Colonic mucosa (tissue), 4 donors: ENCODE measurements around the gene BPIFB2. TPM values are rescaled to one million over a fixed set of nuclear protein-coding genes. Genes with fewer than 3 reads are reported as not detected.
"Not testable (repeated sequence)": the region's sequence is repeated elsewhere in the genome, so short reads cannot be mapped to it uniquely, and the experiment has no call there.

Experiments used
- DNase-seq: peaks from one replicate; pipeline ENCODE4 v3.0.0-alpha.2; 2020
- H3K27ac ChIP-seq: fragments of 200-600 bp; one replicate; pipeline ENCODE4 v1.8.0; 2021
- H3K27me3 ChIP-seq: fragments of 200-600 bp; one replicate; pipeline ENCODE4 v1.8.0; 2021
- H3K36me3 ChIP-seq: fragments of 200-600 bp; one replicate; pipeline ENCODE4 v1.8.0; 2021
- H3K4me1 ChIP-seq: fragments of 200-600 bp; one replicate; pipeline ENCODE4 v1.8.0; 2021; ENCODE audit warnings: mild to moderate bottlenecking
- H3K4me3 ChIP-seq: fragments of 200-600 bp; one replicate; pipeline ENCODE4 v1.8.0; 2021
- H3K9ac ChIP-seq, 2 donors: one replicate each; pipeline ENCODE4 v1.7.0; 2013; ENCODE audit warnings: control low read depth in 2 of 2, low read depth in 2 of 2, low read length in 2 of 2
- H3K9me3 ChIP-seq: fragments of 200-600 bp; one replicate; pipeline ENCODE4 v1.8.0; 2021
- intact Hi-C: fragments of 100-400 bp; cut with DNase I; formaldehyde crosslinking; loops from one replicate; pipeline ENCODE4 v1.14.1; 2022
- total RNA-seq, 2 donors: library from RNA; stranded (reverse); fragmentation: NEBNext Ultra II Directional in 1 of 2; extraction: Animal tissue kit (Norgen Biotek cat#: 25700) in 1 of 2; gene quantifications; one replicate each; pipeline ENCODE4 v1.2.1, GENCODE V29; 2021
- TF ChIP-seq, protein P1 (sequence below): fragments of 200-600 bp; IDR thresholded peaks from one replicate; pipeline ENCODE4 v1.8.0; 2022; ENCODE audit warnings: antibody characterized with exemption, mild to moderate bottlenecking
- donor health status: healthy.
- donor health status: DM: no; HTN: no; CAD: no.
- donor health status: DM: no; HTN: no; CAD: no.

The BPIFB2 gene
- total RNA-seq, 2 donors from 2014 or later: 0.35 TPM; not detected in 1

DNA sequence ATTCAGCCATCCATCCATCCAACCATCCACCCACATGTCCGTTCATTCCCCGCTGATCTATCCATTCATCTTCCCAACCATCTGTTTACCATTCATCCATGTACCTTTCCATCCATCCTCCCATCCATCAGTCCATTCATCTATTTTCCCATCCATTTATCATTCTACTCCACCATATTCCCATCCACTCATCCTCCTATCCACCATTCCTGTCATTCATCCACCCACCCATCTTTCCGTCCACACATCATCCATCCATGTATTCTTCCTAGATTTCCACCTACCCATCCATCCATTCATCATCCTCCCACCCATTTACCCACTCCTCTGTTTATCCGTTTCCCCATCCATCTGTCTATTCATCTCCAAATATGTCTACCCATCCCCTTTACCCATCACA lies 30.7 kb downstream of the BPIFB2 start:
- H3K4me3 ChIP-seq: no peak overlapping the region
- no peaks in the 10 kb centered on the region for H3K27me3 ChIP-seq
- H3K27ac ChIP-seq: no peak overlapping the region
- DNase-seq: no peak
- TF ChIP-seq, protein P1, sequence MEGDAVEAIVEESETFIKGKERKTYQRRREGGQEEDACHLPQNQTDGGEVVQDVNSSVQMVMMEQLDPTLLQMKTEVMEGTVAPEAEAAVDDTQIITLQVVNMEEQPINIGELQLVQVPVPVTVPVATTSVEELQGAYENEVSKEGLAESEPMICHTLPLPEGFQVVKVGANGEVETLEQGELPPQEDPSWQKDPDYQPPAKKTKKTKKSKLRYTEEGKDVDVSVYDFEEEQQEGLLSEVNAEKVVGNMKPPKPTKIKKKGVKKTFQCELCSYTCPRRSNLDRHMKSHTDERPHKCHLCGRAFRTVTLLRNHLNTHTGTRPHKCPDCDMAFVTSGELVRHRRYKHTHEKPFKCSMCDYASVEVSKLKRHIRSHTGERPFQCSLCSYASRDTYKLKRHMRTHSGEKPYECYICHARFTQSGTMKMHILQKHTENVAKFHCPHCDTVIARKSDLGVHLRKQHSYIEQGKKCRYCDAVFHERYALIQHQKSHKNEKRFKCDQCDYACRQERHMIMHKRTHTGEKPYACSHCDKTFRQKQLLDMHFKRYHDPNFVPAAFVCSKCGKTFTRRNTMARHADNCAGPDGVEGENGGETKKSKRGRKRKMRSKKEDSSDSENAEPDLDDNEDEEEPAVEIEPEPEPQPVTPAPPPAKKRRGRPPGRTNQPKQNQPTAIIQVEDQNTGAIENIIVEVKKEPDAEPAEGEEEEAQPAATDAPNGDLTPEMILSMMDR: no peak
- H3K36me3 ChIP-seq: no peaks in the 10 kb centered on the region
- intact Hi-C loops: no loop called here
- H3K9me3 ChIP-seq: no peaks in the 10 kb centered on the region
- H3K4me1 ChIP-seq: no peaks in the 10 kb centered on the region
- no peak overlapping the region for H3K9ac ChIP-seq

DNA sequence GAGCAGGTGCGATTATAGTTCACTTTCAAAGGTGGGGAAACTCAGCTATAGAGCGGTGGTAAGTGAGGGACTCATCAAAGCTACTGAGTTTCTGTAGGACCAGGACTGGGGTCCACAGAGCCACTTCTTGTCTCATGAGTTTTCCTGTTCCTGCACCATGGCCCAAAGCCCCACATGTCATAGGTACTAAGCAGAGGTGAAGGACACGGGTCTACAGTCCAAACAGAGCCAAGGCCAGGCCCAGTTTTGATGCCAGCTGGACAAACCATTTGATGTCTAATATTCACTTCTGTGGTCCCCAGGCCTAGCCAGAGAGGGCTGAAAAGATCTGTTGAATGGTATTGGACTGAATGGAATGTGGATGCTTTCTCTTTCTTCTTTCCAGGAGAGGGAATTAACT lies 34.9 kb downstream of the BPIFB2 start:
- DNase-seq: no peak
- no peak overlapping the region for H3K9ac ChIP-seq
- intact Hi-C loops: no loop called here
- TF ChIP-seq, protein P1: no peak
- H3K36me3 ChIP-seq: no peaks in the 10 kb centered on the region
- no peaks in the 10 kb centered on the region for H3K4me1 ChIP-seq
- H3K4me3 ChIP-seq: no peak overlapping the region
- H3K27me3 ChIP-seq: no peaks in the 10 kb centered on the region
- no peaks in the 10 kb centered on the region for H3K9me3 ChIP-seq
- H3K27ac ChIP-seq: no peak overlapping the region

DNA sequence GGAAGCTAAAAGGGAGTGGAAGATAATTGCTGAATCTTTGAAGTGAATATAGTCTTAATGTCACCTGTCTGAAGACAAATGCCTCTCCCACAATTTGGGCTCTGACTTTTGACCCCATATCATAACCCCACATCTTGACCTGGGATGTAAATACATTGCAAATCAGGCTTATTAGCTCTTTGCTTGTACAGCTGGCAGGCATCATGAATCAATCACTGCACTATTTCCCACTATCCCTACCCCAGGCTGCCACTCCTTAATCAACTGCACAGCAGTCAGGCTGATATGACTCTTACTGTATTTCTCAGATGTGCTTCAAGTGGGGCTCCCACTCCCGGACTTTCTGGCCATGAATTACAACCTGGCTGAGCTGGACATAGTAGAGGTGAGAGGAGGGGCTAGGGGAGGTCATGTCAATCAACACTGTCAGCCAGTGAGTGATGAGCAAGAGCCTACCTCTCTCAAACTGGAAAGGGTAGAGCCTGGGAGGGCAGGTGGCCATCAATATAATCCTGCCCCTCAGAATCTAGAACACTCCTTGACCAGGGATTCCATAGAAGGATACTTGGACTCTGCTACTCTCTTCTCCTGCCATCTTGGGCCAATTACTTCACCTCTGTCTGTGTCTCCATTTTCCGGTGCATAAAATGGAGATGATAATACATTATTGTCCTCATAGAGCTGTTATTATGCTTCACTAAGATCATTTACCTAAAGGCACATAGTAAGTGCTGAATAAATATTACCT lies 35.7 kb downstream of the BPIFB2 start:
- Histone ChIP-seq H3K27me3 (no peaks in the 10 kb centered on the region), H3K9ac (no peak overlapping the region), H3K4me3 (no peak overlapping the region), H3K4me1 (no peaks in the 10 kb centered on the region), H3K36me3 (no peaks in the 10 kb centered on the region), H3K27ac (no peak overlapping the region), H3K9me3 (no peaks in the 10 kb centered on the region)
- DNase-seq: no peak
- TF ChIP-seq, protein P1: no peak
- intact Hi-C loops: no loop called here

DNA sequence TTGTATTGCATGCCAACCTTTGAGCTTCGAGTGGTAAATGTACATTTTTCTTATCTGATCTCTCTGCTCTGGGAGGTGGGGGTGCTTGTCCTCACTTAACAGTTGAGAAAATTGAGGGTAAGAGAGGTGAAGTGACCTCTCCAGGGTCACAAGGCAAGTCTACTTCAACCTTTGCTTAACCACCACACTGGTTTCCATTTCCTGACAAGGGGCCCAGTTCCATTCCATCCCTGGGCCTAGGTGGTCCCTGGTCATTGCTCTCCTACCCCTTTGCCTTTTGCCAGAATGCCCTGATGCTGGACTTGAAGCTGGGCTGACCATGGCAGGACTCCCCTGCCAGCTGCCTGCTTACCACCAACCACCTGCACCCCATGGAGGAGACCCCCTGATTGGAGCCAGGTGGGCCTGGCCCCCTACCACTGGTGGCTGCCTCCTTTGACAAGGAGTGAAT lies 36.3 kb downstream of the BPIFB2 start:
- H3K4me1 ChIP-seq: no peaks in the 10 kb centered on the region

DNA sequence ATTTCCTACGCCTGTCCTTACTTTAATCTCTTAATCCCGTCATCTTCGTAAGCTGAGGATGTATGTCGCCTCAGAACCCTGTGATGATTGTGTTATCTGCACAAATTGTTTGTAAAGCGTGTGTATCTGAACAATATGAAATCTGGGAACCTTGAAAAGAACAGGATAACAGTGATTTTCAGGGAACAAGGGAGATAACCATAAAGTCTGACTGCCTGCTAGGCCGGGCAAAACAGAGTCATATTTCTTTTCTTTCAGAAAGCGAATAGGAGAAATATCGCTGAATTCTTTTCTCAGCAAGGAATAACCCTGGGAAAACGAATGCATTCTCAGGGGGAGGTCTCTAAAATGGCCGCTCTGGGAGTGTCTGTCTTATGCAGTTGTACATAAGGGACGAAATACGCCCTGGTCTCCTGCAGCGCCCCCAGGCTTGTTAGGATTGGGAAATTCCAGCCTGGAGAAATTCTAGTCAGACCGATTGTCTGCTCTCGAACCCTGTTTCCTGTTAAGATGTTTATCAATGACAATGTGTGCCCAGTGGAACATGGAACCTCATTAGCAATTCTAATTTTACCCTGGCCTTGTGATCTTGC lies 37.7 kb downstream of the BPIFB2 start:
- H3K27ac ChIP-seq, intact Hi-C loops, DNase-seq, H3K36me3 ChIP-seq, H3K4me1 ChIP-seq, H3K27me3 ChIP-seq, H3K9me3 ChIP-seq, H3K4me3 ChIP-seq, H3K9ac ChIP-seq: not testable (repeated sequence)

More for the DNA sequence above, 36.3 kb downstream of the BPIFB2 start:
- Histone ChIP-seq H3K36me3 (no peaks in the 10 kb centered on the region), H3K27ac (no peak overlapping the region), H3K9me3 (no peaks in the 10 kb centered on the region), H3K4me3 (no peak overlapping the region), H3K9ac (no peak overlapping the region), H3K27me3 (no peaks in the 10 kb centered on the region)
- DNase-seq: no peak
- intact Hi-C loops: no loop called here
- TF ChIP-seq, protein P1: no peak

DNA sequence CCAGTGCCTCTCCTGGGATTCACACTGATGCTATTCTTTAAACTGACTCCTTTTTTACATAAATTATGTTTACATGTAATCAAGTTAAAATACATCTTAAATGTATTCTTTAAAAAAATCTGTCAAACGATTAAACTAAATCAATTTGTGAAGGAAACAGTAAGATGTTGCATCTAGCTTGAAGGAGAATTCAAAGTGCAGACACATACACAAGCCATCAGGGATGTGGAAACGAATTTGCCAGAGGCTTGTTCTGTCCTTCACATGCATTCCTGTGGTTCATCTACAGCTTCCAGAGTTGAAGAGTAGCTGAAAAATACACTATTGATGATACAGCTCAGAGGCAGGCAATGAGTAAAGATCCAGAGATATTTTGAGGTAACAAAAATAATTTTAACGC lies 38.9 kb downstream of the BPIFB2 start:
- no peak overlapping the region for H3K9ac ChIP-seq
- H3K27me3 ChIP-seq: no peaks in the 10 kb centered on the region
- no peak overlapping the region for H3K4me3 ChIP-seq
- no peaks in the 10 kb centered on the region for H3K4me1 ChIP-seq
- no peaks in the 10 kb centered on the region for H3K36me3 ChIP-seq
- intact Hi-C loops: no loop called here
- DNase-seq: no peak
- no peak overlapping the region for H3K27ac ChIP-seq
- TF ChIP-seq, protein P1: no peak
- no peaks in the 10 kb centered on the region for H3K9me3 ChIP-seq
